NCI-H345 (cell line): ENCODE data around the gene TRAF2.
A peak's percentile ranks its signal among the peaks of the same experiment; 100 is the strongest.

ENCODE experiments used
- DNase-seq: peaks from one replicate; lab custom pipeline; 2025; lab: John Stamatoyannopoulos, UW

Gene TRAF2

GRCh38 chr9:136847088-136847825 lies 39.1 kb upstream of the TRAF2 start:
- DNase-seq, result peak; percentile 50

- peak; percentile 80 for DNase-seq
Measured at GRCh38 chr9:136847826-136848392, 38.4 kb upstream of the TRAF2 start.

- peak; percentile 72 for DNase-seq
Measured at GRCh38 chr9:136848393-136849037, 37.8 kb upstream of the TRAF2 start.

GRCh38 chr9:136849038-136849959 lies 37.0 kb upstream of the TRAF2 start, which contains the start of gene PHPT1:
Gene PHPT1, plus strand, starts transcription at chr9:136849409. Its CDS starts 22 bp downstream, at chr9:136849431.
- peak; percentile 99 for DNase-seq

GRCh38 chr9:136849960-136850865 lies 36.1 kb upstream of the TRAF2 start:
- DNase-seq, result no peak

- DNase-seq, result no peak
Measured at GRCh38 chr9:136850866-136851775, 35.2 kb upstream of the TRAF2 start.

GRCh38 chr9:136851941-136852663 lies 34.2 kb upstream of the TRAF2 start, which contains the start of gene MAMDC4:
Gene MAMDC4, plus strand, starts transcription at chr9:136852346. Its CDS starts 71 bp downstream, at chr9:136852417.
- no peak for DNase-seq

- DNase-seq, result no peak
Measured at GRCh38 chr9:136852664-136853595, 33.4 kb upstream of the TRAF2 start.

- no peak for DNase-seq
Measured at GRCh38 chr9:136853596-136854112, 32.7 kb upstream of the TRAF2 start.

- no peak for DNase-seq
Measured at GRCh38 chr9:136854113-136854841, 32.0 kb upstream of the TRAF2 start.

- no peak for DNase-seq
Measured at GRCh38 chr9:136854842-136855460, 31.4 kb upstream of the TRAF2 start.

- no peak for DNase-seq
Measured at GRCh38 chr9:136855461-136856078, 30.7 kb upstream of the TRAF2 start.

GRCh38 chr9:136856079-136856476 lies 30.2 kb upstream of the TRAF2 start:
- DNase-seq, result no peak

GRCh38 chr9:136856541-136857141 lies 29.7 kb upstream of the TRAF2 start:
- no peak for DNase-seq

- no peak for DNase-seq
Measured at GRCh38 chr9:136857166-136857565, 29.1 kb upstream of the TRAF2 start.
